ENCODE results near the gene VASP. TPM values are rescaled to one million over a fixed set of nuclear protein-coding genes. Genes with fewer than 3 reads are reported as not detected.
"Not testable (repeated sequence)": the region's sequence is repeated elsewhere in the genome, so short reads cannot be mapped to it uniquely, and the experiment has no call there.

The VASP gene
- total and polyA plus RNA-seq, 9 donors, result 37.4 to 59.4 (median 52.9) TPM

DNA sequence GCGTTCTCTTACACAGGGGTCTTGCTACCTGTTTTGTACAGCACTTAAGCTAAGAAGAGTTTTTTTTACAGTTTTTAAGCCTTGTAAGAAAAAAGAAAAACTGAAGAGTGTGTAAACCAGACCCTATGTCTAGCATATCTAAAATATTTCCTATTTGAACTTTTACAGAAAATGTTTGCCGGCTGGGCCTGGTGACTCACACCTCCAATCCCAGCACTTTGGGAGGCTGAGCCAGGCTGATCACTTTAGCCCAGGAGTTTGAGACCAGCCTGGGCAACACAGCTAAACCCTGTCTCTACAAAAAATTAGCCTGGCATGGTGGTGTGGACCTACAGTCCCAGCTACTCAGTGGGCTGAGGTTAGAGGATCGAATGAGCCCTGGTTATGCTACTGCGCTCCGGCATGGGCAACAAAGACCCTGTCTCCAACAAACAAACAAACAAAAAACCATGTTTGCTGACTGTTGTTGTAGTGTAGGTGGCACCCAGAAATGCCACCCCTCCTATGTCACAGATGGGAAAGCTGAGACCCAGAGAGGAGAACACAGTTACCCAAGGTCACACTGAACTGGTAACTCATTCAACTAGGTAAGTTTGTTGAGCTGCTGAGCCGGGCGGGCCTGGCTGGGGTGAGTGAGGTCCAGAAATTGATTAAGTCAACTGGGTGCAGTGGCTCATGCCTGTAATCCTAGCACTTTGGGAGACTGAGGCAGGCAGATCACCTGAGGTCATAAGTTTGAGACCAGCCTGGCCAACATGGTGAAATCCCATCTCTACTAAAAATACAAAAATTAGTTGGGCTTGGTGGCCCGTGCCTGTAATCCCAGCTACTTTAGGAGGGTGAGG, 1.9 kb upstream of the VASP start:
- 76% methylated on average over 2 of the region's 8 CpGs for whole genome bisulfite sequencing (ENCODE audit: insufficient coverage)
- no peak overlapping the region for H3K27ac ChIP-seq (ENCODE audit: low read length)
- no peaks in the 10 kb centered on the region for H3K36me3 ChIP-seq (ENCODE audit: control insufficient read depth, insufficient read depth, low read length)
- H3K27me3 ChIP-seq (ENCODE audit: control insufficient read depth, insufficient read depth, low read length), result peaks cover 13% of the 10 kb centered on the region
- peaks cover 26% of the 10 kb centered on the region for H3K4me1 ChIP-seq (ENCODE audit: control insufficient read depth, insufficient read depth, low read length)
- DNase-seq, result peak; percentile 5
- H3K4me3 ChIP-seq (ENCODE audit: low read length), result no peak overlapping the region
- H3K9me3 ChIP-seq (replicated peaks; ENCODE audit: control insufficient read depth, low read depth, low read length), result no peaks in the 10 kb centered on the region

DNA sequence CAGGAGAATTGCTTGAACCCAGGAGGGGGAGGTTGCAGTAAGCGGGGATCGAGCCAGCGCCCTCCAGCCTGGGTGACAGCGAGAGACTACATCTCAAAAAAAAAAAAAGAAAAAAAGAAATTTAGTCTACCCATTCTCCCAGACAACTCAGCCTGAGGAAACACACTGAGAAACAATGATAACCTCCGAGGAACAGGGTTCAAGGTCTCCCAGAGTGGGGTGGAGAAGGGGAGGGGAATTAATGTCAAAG, 1.4 kb upstream of the VASP start:
- H3K36me3 ChIP-seq (ENCODE audit: control insufficient read depth, insufficient read depth, low read length), result no peaks in the 10 kb centered on the region
- H3K4me1 ChIP-seq (ENCODE audit: control insufficient read depth, insufficient read depth, low read length), result peaks cover 26% of the 10 kb centered on the region
- H3K4me3 ChIP-seq (ENCODE audit: low read length), result no peak overlapping the region
- H3K27me3 ChIP-seq (ENCODE audit: control insufficient read depth, insufficient read depth, low read length), result peaks cover 10% of the 10 kb centered on the region
- WGBS (ENCODE audit: insufficient coverage), result no CpG with 5 or more reads among the region's 5 CpGs
- H3K27ac ChIP-seq (ENCODE audit: low read length), result peak overlapping the region; percentile 90
- DNase-seq, result no peak
- no peaks in the 10 kb centered on the region for H3K9me3 ChIP-seq (replicated peaks; ENCODE audit: control insufficient read depth, low read depth, low read length)

DNA sequence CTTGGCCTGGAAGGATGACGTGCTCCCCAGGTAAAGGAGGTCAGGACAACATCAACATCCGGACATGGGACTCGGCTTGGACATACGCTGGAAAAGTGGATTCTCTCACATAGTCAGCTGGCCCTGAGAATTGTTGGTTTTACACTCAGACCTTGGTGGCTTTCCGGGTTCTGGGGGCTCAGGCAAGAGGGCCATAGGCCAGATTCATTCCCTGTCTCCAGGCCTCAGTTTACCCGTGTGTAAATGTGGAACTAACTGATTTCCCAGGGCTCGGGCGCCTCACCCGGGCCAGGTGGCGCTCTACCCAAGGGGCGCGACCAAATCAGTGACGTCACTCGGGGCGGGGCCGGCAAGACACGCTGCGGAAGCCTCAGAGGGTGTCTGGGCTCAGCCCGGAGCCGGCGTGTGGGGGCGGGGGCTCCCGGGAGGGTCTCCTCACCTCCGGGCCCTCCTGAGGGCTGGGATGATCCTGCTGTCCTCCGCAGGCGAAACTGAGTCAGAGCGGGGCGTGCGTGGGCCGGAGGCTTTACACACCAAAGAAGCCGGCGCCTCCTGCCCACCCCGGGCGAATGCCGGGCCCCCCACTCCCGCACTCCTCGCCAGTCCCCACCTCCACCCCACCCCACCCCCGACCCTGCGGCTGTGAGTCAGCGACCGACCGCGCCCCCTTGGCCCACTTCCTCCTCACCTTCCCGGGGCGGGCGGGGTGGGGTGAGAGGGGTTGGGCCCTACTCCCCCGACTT, 862 bp upstream of the VASP start:
- Histone ChIP-seq H3K27ac (ENCODE audit: low read length) (peak overlapping the region; percentile 90), H3K9me3 (replicated peaks; ENCODE audit: control insufficient read depth, low read depth, low read length) (no peaks in the 10 kb centered on the region), H3K4me3 (ENCODE audit: low read length) (peak overlapping the region; percentile 99), H3K4me1 (ENCODE audit: control insufficient read depth, insufficient read depth, low read length) (peaks cover 26% of the 10 kb centered on the region), H3K36me3 (ENCODE audit: control insufficient read depth, insufficient read depth, low read length) (no peaks in the 10 kb centered on the region), H3K27me3 (ENCODE audit: control insufficient read depth, insufficient read depth, low read length) (peaks cover 6% of the 10 kb centered on the region)
- peak; percentile 94 for DNase-seq
- WGBS (ENCODE audit: insufficient coverage), result 3% methylated on average over 32 of the region's 47 CpGs

- H3K27me3 ChIP-seq (ENCODE audit: control insufficient read depth, insufficient read depth, low read length), result no peaks in the 10 kb centered on the region
- no peaks in the 10 kb centered on the region for H3K9me3 ChIP-seq (replicated peaks; ENCODE audit: control insufficient read depth, low read depth, low read length)
- peaks cover 25% of the 10 kb centered on the region for H3K4me1 ChIP-seq (ENCODE audit: control insufficient read depth, insufficient read depth, low read length)
- H3K4me3 ChIP-seq (ENCODE audit: low read length), result peak overlapping the region; percentile 99
- peaks cover 2% of the 10 kb centered on the region for H3K36me3 ChIP-seq (ENCODE audit: control insufficient read depth, insufficient read depth, low read length)
- H3K27ac ChIP-seq (ENCODE audit: low read length), result peak overlapping the region; percentile 90
- DNase-seq, result peak; percentile 64
- 0% methylated on average over 6 of the region's 22 CpGs for WGBS (ENCODE audit: insufficient coverage)
Measured at GRCh38 chr19:45507872-45508416, 665 bp downstream of the VASP start.

- Histone ChIP-seq H3K4me1 (ENCODE audit: control insufficient read depth, insufficient read depth, low read length) (peaks cover 28% of the 10 kb centered on the region), H3K27ac (ENCODE audit: low read length) (peak overlapping the region; percentile 90), H3K27me3 (ENCODE audit: control insufficient read depth, insufficient read depth, low read length) (no peaks in the 10 kb centered on the region), H3K9me3 (replicated peaks; ENCODE audit: control insufficient read depth, low read depth, low read length) (no peaks in the 10 kb centered on the region), H3K36me3 (ENCODE audit: control insufficient read depth, insufficient read depth, low read length) (peaks cover 3% of the 10 kb centered on the region), H3K4me3 (ENCODE audit: low read length) (peak overlapping the region; percentile 99)
- DNase-seq, result peak; percentile 66
- whole genome bisulfite sequencing (ENCODE audit: insufficient coverage), result 0% methylated on average over 2 of the region's 26 CpGs
Measured at GRCh38 chr19:45508417-45508860, 1.2 kb downstream of the VASP start.

GRCh38 chr19:45508861-45509691, 1.8 kb downstream of the VASP start:
- peaks cover 34% of the 10 kb centered on the region for H3K4me1 ChIP-seq (ENCODE audit: control insufficient read depth, insufficient read depth, low read length)

GRCh38 chr19:45509692-45510015, 2.4 kb downstream of the VASP start:
- no peak for DNase-seq
- H3K27ac ChIP-seq (ENCODE audit: low read length), result peak overlapping the region; percentile 90
- H3K4me1 ChIP-seq (ENCODE audit: control insufficient read depth, insufficient read depth, low read length), result peaks cover 40% of the 10 kb centered on the region
- no peaks in the 10 kb centered on the region for H3K27me3 ChIP-seq (ENCODE audit: control insufficient read depth, insufficient read depth, low read length)
- no CpG with 5 or more reads among the region's 3 CpGs for WGBS (ENCODE audit: insufficient coverage)
- no peaks in the 10 kb centered on the region for H3K9me3 ChIP-seq (replicated peaks; ENCODE audit: control insufficient read depth, low read depth, low read length)
- H3K36me3 ChIP-seq (ENCODE audit: control insufficient read depth, insufficient read depth, low read length), result peaks cover 3% of the 10 kb centered on the region
- H3K4me3 ChIP-seq (ENCODE audit: low read length), result peak overlapping the region; percentile 99

More at GRCh38 chr19:45508861-45509691, 1.8 kb downstream of the VASP start:
- DNase-seq, result peak; percentile 72
- 2% methylated on average over 8 of the region's 28 CpGs for WGBS (ENCODE audit: insufficient coverage)
- Histone ChIP-seq H3K27me3 (ENCODE audit: control insufficient read depth, insufficient read depth, low read length) (no peaks in the 10 kb centered on the region), H3K27ac (ENCODE audit: low read length) (peak overlapping the region; percentile 90), H3K9me3 (replicated peaks; ENCODE audit: control insufficient read depth, low read depth, low read length) (no peaks in the 10 kb centered on the region), H3K4me3 (ENCODE audit: low read length) (peak overlapping the region; percentile 99), H3K36me3 (ENCODE audit: control insufficient read depth, insufficient read depth, low read length) (peaks cover 3% of the 10 kb centered on the region)

GRCh38 chr19:45510352-45510751, 3.1 kb downstream of the VASP start:
- 80% methylated on average over 1 of the region's 11 CpGs for WGBS (ENCODE audit: insufficient coverage)
- H3K27ac ChIP-seq (ENCODE audit: low read length); H3K27me3 ChIP-seq (ENCODE audit: control insufficient read depth, insufficient read depth, low read length); H3K4me3 ChIP-seq (ENCODE audit: low read length); H3K9me3 ChIP-seq (replicated peaks; ENCODE audit: control insufficient read depth, low read depth, low read length); H3K36me3 ChIP-seq (ENCODE audit: control insufficient read depth, insufficient read depth, low read length); DNase-seq: not testable (repeated sequence)
- peaks cover 46% of the 10 kb centered on the region for H3K4me1 ChIP-seq (ENCODE audit: control insufficient read depth, insufficient read depth, low read length)

DNA sequence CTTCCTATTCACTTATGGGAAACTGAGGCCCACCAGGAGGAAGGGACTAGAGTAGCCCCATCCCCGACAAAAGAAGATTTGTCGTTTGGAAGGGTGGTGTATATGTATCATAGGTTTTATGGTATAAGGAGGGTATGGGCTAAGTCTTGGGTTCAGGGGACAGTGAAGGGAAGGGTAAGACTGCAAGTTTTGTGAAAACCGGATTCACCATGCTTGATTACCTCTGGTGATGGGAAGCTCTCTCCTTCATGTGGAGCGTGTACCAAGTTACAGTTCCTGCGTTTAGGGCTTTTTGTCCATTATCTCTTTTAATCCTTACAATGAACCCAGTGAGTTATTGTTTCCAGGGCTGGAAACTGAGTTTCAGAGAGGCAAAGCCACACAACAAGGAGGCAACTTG, 3.8 kb downstream of the VASP start:
- Histone ChIP-seq H3K27me3 (ENCODE audit: control insufficient read depth, insufficient read depth, low read length) (no peaks in the 10 kb centered on the region), H3K4me1 (ENCODE audit: control insufficient read depth, insufficient read depth, low read length) (peaks cover 48% of the 10 kb centered on the region), H3K9me3 (replicated peaks; ENCODE audit: control insufficient read depth, low read depth, low read length) (no peaks in the 10 kb centered on the region), H3K36me3 (ENCODE audit: control insufficient read depth, insufficient read depth, low read length) (peaks cover 6% of the 10 kb centered on the region), H3K4me3 (ENCODE audit: low read length) (no peak overlapping the region), H3K27ac (ENCODE audit: low read length) (no peak overlapping the region)
- 94% methylated on average over 3 of the region's 5 CpGs for WGBS (ENCODE audit: insufficient coverage)
- no peak for DNase-seq

Data from muscle of leg (tissue), 11 donors.